T follicular helper cell (primary cell): ENCODE data around the gene EFHC2.
"Not testable (repeated sequence)": the region's sequence is repeated elsewhere in the genome, so short reads cannot be mapped to it uniquely, and the experiment has no call there.

Experiments used
- DNase-seq: peaks from one replicate; pipeline ENCODE4 v3.0.0-alpha.2; 2020; ENCODE audit warnings: low read depth

The EFHC2 gene

GRCh38 chrX:44291468-44292092, 51.9 kb downstream of the EFHC2 start:
- no peak for DNase-seq

GRCh38 chrX:44290718-44291117, 52.8 kb downstream of the EFHC2 start:
- no peak for DNase-seq

DNA sequence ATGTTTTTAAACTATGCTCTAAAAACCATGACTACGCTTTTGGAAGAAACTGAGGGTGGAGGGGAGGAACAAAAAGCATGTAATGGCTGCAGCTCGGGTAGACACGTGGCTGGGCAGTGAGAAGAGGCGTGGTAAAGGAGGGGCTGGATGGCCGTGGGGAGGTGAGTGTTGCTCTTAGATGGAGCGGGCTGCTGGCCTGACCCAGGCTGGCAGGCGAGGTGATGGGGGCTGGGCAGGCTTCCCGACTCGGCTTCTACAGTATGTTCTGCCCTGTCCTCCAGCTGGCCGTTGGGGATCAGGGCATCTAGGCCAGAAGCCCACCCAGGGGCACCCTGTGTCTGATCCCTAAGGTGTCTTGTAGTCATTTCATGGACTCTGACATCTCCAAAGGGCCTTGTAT, 60.7 kb downstream of the EFHC2 start:
- no peak for DNase-seq

DNA sequence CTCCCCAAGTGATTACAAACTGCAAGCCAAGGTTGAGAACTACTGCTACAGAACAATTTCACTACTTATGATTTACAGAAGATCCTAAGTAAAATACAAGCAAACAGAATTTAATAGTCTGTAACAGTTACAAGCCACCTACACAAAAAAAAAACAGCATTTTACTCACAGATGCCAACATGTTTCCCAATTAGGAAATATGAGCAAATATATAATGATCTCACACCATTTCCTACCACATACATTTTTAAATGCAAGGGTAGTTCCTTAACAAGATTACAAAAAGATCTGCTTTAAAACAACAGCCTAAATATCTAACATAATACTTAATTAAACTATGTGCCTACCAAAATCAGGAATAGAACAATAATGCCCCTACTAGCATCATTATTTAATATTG, 63.4 kb downstream of the EFHC2 start:
- no peak for DNase-seq

GRCh38 chrX:44274096-44274495, 69.4 kb downstream of the EFHC2 start:
- no peak for DNase-seq

- DNase-seq, result no peak
Measured at GRCh38 chrX:44267861-44268260, 75.6 kb downstream of the EFHC2 start.

DNA sequence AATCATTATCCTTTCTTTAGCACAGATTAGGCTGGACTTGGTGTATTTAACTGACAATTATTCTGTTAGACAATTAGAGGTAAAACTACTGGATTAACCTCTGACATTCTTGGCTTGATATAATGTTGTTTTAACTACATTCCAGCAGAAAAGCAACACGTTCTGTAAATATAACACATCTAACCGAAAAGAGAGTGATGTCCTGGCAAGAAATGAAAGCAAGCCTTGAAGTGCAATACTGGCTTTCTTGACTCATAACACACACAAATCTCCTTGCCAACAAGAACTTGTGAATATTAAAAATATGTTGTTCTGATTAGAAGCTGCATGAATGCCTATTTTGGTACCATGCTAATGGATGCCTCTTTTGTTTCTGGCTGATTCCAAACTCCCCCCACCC, 76.4 kb downstream of the EFHC2 start:
- DNase-seq, result no peak

GRCh38 chrX:44265559-44265958, 77.9 kb downstream of the EFHC2 start:
- DNase-seq, result no peak

DNA sequence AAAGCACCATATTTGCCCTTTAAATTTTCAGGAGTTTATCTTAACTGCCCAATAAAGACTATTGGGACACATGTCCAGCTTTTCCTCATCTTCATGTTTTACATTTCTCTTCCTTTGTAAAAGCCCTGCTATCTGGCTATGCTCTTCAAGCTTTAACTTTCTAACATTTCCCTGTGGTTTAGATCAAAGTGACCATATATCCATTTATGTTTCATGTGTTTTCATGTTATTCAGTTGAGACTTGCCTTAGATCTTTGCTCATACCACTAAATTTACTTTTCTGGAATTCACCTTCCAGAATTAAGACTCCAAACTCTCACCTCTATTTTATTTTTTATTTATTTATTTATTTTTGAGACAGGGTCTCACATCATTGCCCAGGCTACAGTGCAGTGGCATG, 78.5 kb downstream of the EFHC2 start:
- DNase-seq, result no peak

GRCh38 chrX:44261286-44261685, 82.2 kb downstream of the EFHC2 start:
- no peak for DNase-seq

GRCh38 chrX:44260609-44261008, 82.9 kb downstream of the EFHC2 start:
- no peak for DNase-seq

- not testable (repeated sequence) for DNase-seq
Measured at GRCh38 chrX:44255742-44256141, 87.7 kb downstream of the EFHC2 start.

GRCh38 chrX:44253575-44253942, 89.9 kb downstream of the EFHC2 start:
- no peak for DNase-seq

DNA sequence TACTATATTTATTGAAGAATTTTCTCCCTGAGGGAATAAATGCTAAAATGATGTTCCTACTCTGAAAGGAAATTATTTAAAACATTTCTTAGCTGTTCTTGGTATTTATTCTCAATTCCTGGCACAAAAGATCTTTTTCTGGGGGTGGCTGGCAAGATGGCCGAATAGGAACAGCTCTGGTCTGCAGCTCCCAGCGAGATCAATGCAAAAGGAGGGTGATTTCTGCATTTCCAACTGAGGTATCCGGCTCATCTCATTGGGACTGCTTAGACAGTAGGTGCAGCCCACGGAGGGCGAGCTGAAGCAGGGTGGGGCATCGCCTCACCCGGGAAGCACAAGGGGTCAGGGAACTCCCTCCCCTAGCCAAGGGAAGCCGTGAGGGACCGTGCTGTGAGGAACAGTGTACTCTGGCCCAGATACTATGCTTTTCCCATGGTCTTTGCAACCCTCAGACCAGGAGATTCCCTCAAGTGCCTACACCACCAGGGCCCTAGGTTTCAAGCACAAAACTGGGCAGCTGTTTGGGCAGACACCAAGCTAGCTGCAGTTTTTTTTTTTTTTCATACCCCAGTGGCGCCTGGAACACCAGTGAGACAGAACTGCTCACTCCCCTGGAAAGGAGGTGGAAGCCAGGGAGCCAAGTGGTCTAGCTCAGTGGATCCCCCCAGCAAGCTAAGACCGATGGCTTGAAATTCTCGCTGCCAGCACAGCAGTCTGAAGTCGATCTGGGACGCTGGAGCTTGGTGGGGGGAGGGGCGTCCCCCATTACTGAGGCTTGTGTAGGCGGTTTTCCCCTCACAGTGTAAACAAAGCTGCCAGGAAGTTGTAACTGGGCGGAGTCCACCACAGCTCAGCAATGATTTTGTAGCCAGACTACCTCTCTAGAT, 90.5 kb downstream of the EFHC2 start:
- peak; percentile 43 for DNase-seq

- no peak for DNase-seq
Measured at GRCh38 chrX:44247468-44247867, 96.0 kb downstream of the EFHC2 start.

- DNase-seq, result no peak
Measured at GRCh38 chrX:44246826-44247225, 96.6 kb downstream of the EFHC2 start.

DNA sequence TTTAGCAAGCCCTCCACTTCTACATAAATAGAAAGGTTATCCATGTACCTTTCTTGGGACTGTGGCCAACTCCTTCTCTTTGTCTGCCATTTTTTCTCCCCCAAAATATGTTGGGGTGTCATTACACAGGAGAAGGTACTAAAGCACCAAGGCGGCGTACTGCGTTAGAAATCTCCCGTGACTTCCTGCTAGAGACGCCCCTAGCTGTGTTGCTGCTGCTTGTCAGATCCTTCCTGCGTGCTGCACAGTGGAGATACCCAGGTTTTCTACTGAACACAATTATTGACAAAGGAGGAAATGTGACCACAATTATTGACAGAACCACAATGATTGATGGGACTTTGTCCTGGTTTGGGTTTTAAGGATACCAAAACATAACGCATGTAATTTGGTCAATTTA, 97.7 kb downstream of the EFHC2 start:
- DNase-seq, result peak; percentile 9

DNA sequence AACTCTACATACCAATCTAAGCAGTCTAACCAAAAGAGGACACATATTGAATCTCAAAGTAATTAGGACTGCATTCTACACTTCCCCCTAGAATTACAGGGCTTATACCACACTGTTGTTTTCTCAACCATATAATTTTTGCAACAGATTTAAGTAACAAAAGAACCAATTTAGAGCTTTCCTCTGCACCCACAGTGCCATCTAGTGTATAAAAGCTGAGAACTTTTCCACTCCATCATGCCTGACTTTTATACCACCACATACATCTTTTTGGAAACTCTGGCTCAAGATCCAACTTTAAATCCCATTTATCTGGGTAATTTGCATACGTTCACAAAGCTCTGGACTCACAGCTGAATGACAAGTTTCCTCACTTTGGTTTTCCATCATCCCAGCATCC, 99.5 kb downstream of the EFHC2 start:
- no peak for DNase-seq

DNA sequence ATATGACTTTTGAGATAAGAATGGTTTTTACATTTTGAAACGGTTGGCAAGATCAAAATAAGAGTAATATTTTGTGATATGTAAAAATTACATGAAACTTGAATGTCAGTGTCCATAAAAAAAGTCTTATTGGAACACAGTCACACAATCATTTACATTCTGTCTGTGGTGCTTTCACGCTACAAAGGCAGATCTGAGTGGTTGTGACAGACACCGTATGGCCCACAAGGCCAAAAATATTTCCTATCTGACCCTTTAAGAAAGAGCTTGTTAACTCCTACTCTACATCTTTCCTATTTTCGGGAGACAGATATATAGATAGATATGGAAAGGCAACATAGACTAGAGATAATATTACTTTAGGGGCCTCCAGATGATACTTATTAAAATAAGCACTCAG, 101.9 kb downstream of the EFHC2 start:
- DNase-seq, result no peak

- no peak for DNase-seq
Measured at GRCh38 chrX:44240036-44240435, 103.4 kb downstream of the EFHC2 start.

- no peak for DNase-seq
Measured at GRCh38 chrX:44239036-44239435, 104.4 kb downstream of the EFHC2 start.

DNA sequence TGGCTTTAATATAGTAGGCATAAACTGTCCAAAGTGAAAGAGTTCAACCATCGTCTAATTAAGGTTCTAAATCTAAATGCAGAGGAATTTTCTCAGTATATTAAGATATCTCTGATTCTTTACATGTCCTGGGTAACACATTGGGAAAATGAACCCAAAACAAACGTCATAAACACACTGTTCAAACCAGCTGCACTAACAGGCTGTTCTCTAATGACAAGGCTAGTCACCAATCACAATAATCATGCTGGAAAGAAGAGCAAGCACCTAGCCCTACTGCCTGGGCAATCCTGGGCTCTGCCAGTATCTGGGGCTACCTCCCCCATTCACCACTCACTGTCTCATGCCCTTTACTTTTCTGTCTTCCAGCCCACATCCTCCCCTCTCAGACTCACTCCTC, 107.9 kb downstream of the EFHC2 start:
- DNase-seq, result no peak

DNA sequence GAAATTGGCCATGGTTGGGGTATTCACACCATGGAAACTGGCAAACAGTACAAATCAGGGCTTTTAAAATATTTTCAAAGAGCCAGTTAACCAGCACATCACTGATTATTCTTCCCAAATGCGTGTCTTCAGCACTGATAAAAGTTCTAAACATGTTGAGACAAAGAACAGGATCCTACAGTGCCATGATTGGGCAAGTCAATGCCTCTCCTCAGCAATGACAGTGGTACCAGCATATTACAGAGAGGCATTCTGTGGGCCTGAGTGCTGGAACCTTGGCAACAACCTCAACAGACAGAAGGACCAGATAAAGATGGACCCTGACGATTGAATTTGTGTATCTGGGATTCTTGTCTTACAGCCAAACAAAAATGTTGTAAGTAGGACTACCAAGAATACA, 108.9 kb downstream of the EFHC2 start:
- DNase-seq, result no peak

DNA sequence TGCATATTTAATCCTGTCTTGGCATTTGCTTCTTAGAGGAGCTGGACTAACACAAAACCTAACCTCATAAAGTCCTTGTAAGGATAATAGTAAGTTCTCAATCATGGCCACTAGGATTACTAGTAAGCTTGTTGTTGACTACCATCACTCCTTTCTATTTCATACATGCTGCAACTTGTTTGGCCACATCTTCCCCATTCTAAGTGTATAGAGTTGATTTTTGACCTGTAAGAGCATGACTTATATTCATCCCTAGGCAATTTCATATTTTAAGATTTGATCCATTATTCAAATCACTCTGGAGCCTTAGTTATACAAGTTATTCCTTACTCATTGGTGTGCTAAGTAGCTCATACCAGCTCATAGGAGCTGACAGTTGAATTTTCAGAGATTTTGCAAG, 109.4 kb downstream of the EFHC2 start:
- no peak for DNase-seq
